ENCODE measurements around the gene COL23A1.

The COL23A1 gene

GRCh38 chr5:178469975-178470759 is 120.0 kb downstream of the COL23A1 start:
- DNase-seq: no peak

DNA sequence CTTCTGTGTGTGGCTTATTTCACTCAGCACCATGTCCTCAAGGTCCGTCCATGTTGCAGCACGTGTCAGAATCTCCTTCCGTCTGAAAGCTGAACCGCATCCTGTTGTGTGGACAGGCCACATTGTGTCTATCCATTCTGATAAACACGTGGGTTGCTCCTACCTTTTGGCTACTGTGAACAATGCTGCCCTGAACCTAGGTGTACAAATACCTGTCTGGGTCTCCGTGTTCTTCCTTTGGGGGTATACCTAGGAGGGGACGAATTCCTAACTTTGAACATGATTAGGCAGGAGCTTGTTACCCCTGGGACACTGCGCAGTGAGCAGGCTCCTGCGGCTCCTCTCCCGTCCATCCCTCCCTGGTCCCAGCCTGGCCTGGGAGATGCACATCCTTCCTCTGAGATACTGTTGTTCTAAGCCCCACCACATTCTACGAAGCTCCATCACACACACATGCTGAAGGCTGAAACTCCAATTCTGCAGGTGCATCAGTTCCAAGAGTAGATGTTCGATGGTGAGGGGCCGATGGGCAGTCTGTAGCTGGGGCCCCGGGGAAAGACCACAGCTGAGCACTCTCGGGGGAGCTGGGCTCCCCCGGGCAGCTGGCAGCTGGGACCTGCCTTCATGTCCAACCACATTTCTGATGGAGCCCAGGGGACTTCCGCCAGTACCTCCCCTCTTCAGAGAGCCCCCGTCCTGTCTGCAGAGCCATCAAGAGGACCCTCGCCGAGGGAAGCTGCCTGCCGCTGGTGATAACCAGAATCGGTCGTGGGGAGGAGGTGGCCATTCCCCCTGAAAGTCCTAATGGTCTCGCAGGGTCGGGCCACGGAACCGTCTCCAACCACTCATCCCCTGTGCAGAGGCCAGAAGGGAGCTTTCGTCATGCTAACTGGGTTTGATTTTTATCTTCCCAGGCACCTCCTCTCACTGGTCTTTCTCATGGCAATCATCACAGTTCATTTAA is 120.9 kb downstream of the COL23A1 start:
- DNase-seq: no peak

DNA sequence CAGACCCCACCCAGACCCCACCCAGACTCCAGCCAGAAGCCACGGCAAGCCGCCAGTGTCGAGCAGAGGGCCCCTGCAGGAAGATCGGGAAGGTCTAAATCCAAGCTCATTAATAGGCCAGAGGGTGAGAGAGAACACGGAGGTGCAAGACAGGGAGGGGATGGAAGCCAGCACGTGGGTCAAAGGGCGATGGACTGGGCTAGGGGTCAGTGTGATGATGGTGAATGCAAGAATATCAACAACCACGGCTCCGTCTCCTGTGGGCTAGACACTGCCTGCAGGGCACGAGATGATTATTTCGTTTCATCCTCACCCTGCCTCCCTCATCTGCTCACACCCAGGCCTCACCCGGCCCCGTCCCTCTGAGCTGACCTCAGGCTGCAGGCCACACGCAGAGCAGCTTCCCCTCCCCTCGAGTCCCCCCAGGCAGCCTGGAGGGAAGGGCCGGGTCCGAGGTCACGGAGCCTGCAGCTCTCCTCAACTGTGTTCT is 122.0 kb downstream of the COL23A1 start:
- DNase-seq: no peak

DNA sequence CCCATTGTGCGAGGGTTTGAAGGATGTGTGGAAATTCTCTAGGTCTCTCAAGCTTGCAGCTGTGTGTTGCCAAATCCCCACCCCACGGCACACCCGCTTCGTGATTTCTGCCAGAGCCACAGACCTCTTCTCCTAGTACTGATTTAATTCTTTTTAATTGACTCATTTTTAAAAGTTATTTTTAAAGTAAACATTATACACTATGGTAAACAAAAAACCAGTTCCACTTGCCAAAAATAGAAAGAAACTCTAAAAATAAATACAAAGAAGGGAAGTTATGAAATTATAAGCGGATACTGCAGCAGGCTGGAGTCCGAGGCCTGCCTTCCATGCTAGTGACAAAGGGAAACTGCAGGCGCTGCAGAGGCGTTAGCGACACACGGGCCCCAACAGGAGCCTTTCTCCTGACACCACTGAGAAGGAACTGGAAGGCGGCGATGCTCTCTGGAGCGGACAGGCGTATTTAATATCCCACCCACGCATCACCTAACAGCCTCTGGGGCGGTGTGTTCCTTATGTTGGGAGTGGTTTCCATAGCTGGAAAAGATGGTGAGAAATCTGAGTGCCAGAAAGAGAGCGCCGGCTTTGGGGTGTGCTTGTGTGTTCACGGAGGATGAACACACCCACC is 122.5 kb downstream of the COL23A1 start:
- no peak for DNase-seq

DNA sequence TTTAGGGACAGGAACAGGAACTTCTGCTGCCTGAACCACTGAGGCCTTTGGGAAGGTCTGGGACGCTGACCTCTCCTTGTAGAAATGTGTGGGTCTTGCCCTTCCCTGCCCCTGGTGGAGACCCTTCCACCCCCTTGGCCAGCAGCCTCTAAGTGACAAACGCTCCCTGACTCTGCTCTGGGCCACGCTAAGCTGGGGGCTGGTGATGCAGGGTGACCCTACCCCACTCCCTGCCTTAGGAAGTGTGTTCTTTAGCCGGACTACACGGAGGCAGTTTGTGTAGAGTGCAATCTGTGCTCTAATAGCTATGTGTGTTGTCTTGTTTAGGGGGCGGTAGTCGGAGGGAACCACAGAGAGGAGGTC is 123.0 kb downstream of the COL23A1 start:
- no peak for DNase-seq

DNA sequence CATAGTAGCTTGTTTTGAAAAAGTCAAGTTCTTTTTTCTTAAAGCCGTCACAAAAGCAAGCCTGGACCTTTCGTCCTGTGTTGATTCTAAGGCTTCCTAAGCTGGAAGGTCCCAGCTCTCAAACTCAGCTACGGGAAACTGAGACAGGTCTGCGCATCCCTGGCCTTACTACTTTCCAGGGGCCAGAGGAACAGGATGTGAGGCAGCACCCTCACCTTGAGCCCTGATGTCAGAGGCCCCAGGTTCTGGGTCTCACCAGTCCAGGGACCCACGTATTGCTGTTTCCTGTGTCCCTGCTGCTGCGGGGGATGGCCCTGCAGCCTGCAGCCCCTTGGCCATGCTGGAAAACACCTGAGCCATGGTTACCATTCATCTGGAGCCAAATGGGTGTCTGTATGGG is 123.9 kb downstream of the COL23A1 start:
- DNase-seq: no peak

DNA sequence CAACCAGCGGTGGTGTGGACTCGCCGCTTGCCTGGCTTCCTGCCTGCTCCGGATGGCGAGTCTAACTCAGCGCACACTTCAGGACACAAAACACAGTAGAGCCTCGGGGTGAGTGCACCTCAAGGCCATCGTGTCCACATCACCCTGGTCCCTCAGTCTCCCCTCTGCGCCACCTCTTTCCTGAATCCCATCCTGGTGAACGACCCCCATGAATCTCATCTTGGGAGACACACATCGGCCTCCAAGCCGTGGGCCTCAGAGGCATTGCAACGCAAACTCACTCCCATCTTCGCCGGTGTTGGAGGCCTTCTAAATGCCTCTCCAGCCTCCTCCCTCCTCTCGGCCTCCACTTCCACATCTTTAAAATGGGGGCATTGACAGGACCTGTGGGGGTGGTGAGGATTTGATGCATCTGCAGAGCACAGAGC is 124.3 kb downstream of the COL23A1 start:
- no peak for DNase-seq

DNA sequence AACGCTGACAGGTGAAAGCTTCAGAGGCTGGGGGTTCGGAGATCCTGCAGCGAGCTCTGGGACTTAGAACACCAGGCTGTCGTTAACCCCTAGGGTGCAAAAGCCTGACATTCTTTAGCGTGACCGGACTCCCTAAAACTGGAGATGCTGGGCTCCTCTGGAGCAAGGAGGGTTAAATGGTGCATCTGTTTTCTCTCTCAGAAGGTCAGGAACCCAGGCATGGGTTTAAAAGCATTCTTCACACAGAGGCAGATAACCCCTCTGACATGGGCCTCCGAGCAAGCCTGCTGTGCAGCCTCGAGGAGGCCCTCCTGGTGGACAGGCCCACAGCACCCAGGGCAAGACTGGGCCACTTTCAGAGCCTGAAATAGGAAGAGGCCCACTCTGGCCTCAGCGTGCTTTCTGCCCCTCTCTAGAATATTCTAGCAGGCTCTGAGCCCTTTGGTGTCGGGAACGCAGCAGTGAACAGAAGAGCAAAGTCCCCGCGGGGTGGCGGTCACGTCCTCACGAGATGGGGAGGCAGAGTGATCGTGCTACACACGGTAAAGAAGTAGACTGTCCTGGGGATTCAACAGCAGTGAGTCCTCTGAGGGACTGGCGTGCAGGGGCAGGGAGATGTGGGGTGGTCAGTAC is 124.8 kb downstream of the COL23A1 start:
- DNase-seq: no peak

- DNase-seq: no peak
Observed at GRCh38 chr5:178464431-178465048, 125.7 kb downstream of the COL23A1 start.

DNA sequence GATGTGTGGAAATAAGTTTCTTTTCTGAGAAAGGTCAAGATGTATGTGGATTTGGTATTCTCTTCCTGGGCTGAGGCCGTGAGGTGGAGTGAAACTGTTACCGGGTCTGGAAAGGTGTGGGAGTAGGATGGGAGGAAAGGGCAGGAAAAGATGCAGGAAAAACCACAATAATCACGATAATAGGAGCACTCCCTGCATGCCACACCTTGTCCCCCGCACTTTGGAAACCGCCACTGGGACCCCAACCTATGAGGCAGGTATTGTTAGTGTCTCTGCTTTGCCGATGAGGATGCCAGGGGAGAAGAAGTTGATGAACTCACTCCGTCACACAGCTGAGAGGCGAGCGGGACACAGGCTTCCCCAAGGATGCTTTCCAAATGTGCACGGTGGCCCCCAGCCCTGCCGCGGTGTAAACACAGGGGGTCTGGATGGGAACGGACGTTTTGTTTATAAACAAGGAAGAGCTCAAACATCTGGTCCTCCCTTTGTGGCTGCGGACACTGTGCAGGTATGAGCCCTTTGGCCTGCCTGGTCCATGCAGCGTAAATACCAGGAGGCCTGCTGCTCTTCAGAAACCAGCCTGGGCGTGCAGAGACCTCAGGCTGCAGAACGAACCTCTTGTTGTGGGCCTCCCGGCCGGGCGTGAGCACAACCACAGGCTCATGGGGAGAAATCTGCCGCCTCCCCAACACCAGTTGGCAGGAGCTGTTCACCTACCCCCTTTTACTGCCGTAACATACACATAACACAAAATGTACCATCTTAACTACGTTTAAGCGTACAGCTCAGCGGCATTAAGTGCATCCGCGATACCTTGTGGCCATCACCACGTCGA is 126.7 kb downstream of the COL23A1 start:
- no peak for DNase-seq

DNA sequence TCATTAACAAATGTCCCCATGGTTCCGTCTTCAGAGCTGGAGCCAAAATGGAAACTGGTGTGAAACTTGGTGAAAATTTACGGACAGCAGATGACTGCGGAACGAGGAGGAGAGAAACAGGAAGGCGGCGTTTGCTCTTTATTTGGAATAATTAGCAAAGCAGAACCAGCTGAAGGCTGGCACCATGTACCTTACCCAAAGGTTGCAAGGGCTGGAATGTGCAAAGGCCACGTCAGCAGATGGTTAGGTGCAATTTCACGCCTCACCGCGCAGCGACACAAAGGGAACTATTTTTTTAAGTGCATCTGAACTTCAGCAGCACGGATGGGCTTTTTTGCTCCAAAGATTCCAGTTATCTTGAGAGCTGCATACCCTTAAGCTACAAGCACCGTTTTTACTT is 127.4 kb downstream of the COL23A1 start:
- no peak for DNase-seq

GRCh38 chr5:178462076-178462475 is 128.1 kb downstream of the COL23A1 start:
- DNase-seq: no peak

DNA sequence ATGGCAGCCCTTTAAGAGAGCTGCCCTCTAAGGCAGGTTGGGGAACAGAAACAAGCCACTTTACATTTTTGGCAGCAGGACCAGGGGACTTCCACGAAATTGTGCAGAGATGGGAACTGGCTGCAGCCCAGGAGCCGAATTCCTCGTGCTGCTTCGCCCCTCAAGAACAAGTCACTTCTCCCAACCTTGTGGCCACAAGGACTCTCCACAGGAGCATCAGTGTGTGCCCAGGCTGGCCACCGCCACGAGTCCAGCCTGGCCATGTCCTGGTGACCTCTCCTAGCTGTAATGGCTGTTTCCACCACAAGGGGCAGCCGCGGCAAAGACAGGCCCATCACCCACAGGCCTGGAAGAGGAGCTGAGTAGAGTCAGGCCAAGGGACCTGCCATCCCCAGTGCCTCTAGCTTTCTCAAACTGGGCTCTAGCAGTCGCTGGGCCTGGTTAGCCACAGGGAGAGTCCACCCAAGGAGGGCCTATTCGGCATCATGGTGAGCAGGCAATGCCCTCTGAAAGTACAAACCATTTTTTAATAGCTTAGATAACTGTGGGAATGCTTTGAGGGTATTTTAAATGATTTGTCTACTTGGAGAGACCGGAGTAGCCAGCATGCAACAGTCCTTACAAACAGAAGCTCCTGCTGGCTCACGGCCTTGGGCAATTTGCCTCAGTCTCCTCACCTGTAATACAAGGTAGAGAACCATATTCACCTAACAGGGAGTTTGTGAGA is 129.0 kb downstream of the COL23A1 start:
- peak in 1 of 2 experiments; percentile 32 for DNase-seq

DNA sequence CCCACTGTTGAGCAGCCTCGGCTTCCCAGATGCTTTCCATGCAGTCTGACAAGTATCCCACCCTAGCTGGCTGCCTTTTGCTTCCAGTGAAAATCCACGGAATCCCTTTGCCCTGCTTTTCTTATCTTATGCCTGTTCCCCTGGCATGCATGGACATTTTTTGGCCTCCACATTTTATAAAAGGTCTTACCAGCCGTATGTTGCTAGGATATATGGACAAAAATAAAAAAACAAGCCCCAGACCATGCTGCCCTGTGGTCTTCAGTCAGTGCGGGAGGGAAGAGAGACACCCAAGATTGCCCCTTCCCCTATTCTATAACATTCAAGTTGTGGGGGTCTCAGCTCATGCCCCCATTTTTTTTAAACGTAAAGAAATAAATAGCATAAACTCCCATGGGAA is 129.6 kb downstream of the COL23A1 start:
- DNase-seq: no peak

GRCh38 chr5:178460174-178460573 is 130.0 kb downstream of the COL23A1 start:
- no peak for DNase-seq

- DNase-seq: no peak
Observed at GRCh38 chr5:178458140-178458539, 132.1 kb downstream of the COL23A1 start.

- no peak for DNase-seq
Observed at GRCh38 chr5:178457471-178457870, 132.7 kb downstream of the COL23A1 start.

GRCh38 chr5:178455480-178455835 is 134.7 kb downstream of the COL23A1 start:
- DNase-seq: no peak

DNA sequence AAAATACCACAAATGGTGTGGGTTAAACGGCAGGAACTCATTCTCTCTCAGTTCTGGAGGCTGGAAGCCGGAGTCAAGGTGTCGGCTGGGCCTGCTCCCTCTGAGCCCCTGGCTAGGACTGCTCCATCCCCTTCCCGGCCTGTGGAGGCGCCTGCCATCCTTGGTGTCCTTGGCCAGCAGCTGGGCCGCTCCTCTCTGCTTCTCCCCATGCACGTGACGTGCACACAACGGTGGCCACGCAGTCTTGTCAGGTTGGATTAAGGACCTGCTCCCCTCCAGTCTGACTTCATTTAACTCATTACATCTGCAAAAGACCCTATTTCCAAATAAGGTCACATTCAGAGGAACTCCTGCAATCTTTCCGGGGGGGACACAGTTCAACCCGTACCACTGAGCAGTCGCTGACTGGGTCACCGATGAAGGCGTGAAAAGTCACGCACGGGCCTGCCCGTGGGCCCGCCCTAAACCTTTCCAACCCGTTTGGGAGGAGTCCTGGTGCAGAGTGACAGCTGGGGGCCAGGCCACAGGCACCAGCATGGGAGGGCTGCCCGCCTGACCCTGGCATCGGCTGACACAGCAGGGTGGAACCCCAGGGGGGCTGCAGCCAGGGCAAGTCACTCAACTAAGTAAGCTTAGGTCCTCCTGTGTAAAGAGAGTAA is 135.2 kb downstream of the COL23A1 start:
- DNase-seq: no peak

GRCh38 chr5:178454303-178454702 is 135.9 kb downstream of the COL23A1 start:
- no peak for DNase-seq
